Psoas muscle (tissue), 8 donors: ENCODE measurements around the gene CCDC86. TPM values are rescaled to one million over a fixed set of nuclear protein-coding genes. Genes with fewer than 3 reads are reported as not detected.
A peak's percentile ranks its signal among the peaks of the same experiment; 100 is the strongest.

Experiments used
- ATAC-seq, 4 donors: fragments of 200-7000 bp; cut with Tn5 transposase; one replicate each; pipeline ENCODE4 v1.9.1; 2020; ENCODE audit warnings: moderate library complexity in 3 of 4, mild to moderate bottlenecking in 2 of 4
- DNase-seq, 2 donors: peaks; one replicate each; pipeline ENCODE4 v3.0.0-alpha.2; 2020
- H3K27ac ChIP-seq: fragments of 200-600 bp; one replicate; pipeline ENCODE4 v1.8.0; 2022
- H3K27me3 ChIP-seq, 3 donors: fragments of 200-600 bp in 1 of 3; one replicate each; pipeline versions ENCODE4 v1.6.1 to v1.8.0; 2013 to 2022; ENCODE audit warnings: low read length in 2 of 3, mild to moderate bottlenecking in 2 of 3, moderate library complexity in 1 of 3; ENCODE audit not compliant: insufficient read depth in 3 of 3
- H3K36me3 ChIP-seq, 2 donors: fragments of 200-600 bp in 1 of 2; one replicate each; pipeline versions ENCODE4 v1.6.1 to v1.8.0; 2013 to 2022; ENCODE audit warnings: low read depth in 1 of 2, mild to moderate bottlenecking in 1 of 2, moderate library complexity in 1 of 2; ENCODE audit not compliant: insufficient read depth in 1 of 2
- H3K4me1 ChIP-seq: fragments of 200-600 bp; one replicate; pipeline ENCODE4 v1.8.0; 2022
- H3K4me3 ChIP-seq: fragments of 200-600 bp; one replicate; pipeline ENCODE4 v1.8.0; 2022; ENCODE audit warnings: mild to moderate bottlenecking
- H3K9me3 ChIP-seq: fragments of 200-600 bp; one replicate; pipeline ENCODE4 v1.8.0; 2022
- CTCF ChIP-seq: fragments of 200-600 bp; IDR thresholded peaks from one replicate; pipeline ENCODE4 v1.8.0; 2022; ENCODE audit warnings: antibody characterized with exemption
- WGBS, 3 donors: extraction: QIAGEN DNeasy Blood & Tissue Kit; methylation state at CpG; one replicate each; pipeline versions ENCODE4 v1.1.6 to v1.1.7; 2013; 5-methylcytosine and 5-hydroxymethylcytosine counted together
- intact Hi-C, 2 donors: fragments of 100-400 bp; cut with DNase I; formaldehyde crosslinking; loops; one replicate each; pipeline versions ENCODE4 v1.11.0 to v1.14.2; 2022
- polyA plus RNA-seq, 3 donors: library from polyadenylated mRNA; stranded (reverse); fragments of 200-250 nt; gene quantifications; one replicate each; pipeline ENCODE4 v1.2.3, GENCODE V29; 2013
- total RNA-seq, 4 donors: library from RNA; stranded (reverse); fragmentation: NEBNext Ultra II Directional in 2 of 4; extraction: Animal tissue kit (Norgen Biotek cat#: 25700) in 2 of 4; gene quantifications; one replicate each; pipeline versions ENCODE4 v1.2.1 to v1.2.4, GENCODE V29; 2021 to 2023
- donor health status: healthy with polysubstance abuse.
- donor health status: DM: no; HTN: no; CAD: no; lungs with moderate emphysema.
- donor health status: Bipolar disorder and iron deficiency.
- donor health status: healthy.
- donor health status: DM: yes; HTN: yes; CAD: no.
- donor health status: DM: no; HTN: no; CAD: no.
- donor health status: DM: no; HTN: no; CAD: no.
- donor health status: DM: yes; HTN: yes; CAD: no.

CCDC86 gene
- total and polyA plus RNA-seq, 7 donors, result 24.8 to 55.4 (median 36.2) TPM

- Histone ChIP-seq H3K9me3 (no peaks in the 10 kb centered on the region), H3K4me1 (peaks cover 41% of the 10 kb centered on the region), H3K27ac (no peak overlapping the region), H3K27me3 (no peaks in the 10 kb centered on the region), H3K4me3 (no peak overlapping the region), H3K36me3 (peaks cover 0 to 20% of the 10 kb centered on the region in 2 donors)
- DNase-seq (no peak), ATAC-seq (peak in 1 of 4 donors; percentile 48)
- WGBS, 3 donors, result 37 to 79% (median 39%) methylated on average over 1 of the region's 1 CpG
- TF ChIP-seq CTCF, result no peak
- intact Hi-C loops, result no loop called here
Observed at GRCh38 chr11:60879104-60879503, 37.2 kb downstream of the CCDC86 start.

GRCh38 chr11:60879971-60880588 lies 38.2 kb downstream of the CCDC86 start:
- peaks cover 31% of the 10 kb centered on the region for H3K4me1 ChIP-seq
- H3K27ac ChIP-seq, result no peak overlapping the region
- H3K4me3 ChIP-seq, result no peak overlapping the region
- ATAC-seq (no peak), DNase-seq (no peak)
- no peaks in the 10 kb centered on the region for H3K9me3 ChIP-seq
- WGBS, 3 donors, result 58 to 67% (median 59%) methylated on average over 5 of the region's 5 CpGs
- no peaks in the 10 kb centered on the region for H3K27me3 ChIP-seq
- peaks cover 0 to 20% of the 10 kb centered on the region in 2 donors for H3K36me3 ChIP-seq
- intact Hi-C loops, result no loop called here
- no peak for TF ChIP-seq CTCF

- Histone ChIP-seq H3K27me3 (no peaks in the 10 kb centered on the region), H3K27ac (no peak overlapping the region), H3K36me3 (peaks cover 0 to 20% of the 10 kb centered on the region in 2 donors), H3K9me3 (no peaks in the 10 kb centered on the region), H3K4me3 (no peak overlapping the region), H3K4me1 (peaks cover 28% of the 10 kb centered on the region)
- intact Hi-C loops, result no loop called here
- ATAC-seq, result no peak
- WGBS, 3 donors, result 51 to 67% (median 58%) methylated on average over 8 of the region's 8 CpGs
- TF ChIP-seq CTCF, result no peak
- no peak for DNase-seq
Observed at GRCh38 chr11:60880643-60881282, 38.9 kb downstream of the CCDC86 start.

- Histone ChIP-seq H3K36me3 (peaks cover 0 to 46% of the 10 kb centered on the region in 2 donors), H3K4me1 (no peaks in the 10 kb centered on the region), H3K27me3 (no peaks in the 10 kb centered on the region), H3K9me3 (no peaks in the 10 kb centered on the region), H3K4me3 (no peak overlapping the region), H3K27ac (no peak overlapping the region)
- peak; percentile 45 for TF ChIP-seq CTCF
- ATAC-seq (peak; percentile 76 to 88 (median 79)), DNase-seq (peak in 1 of 2 donors; percentile 46)
- 61 to 68% (median 64%) methylated on average over 5 of the region's 5 CpGs for WGBS, 3 donors
- intact Hi-C loops, result no loop called here
Observed at GRCh38 chr11:60887556-60887955, 45.6 kb downstream of the CCDC86 start.
